GM12865 (cell line): ENCODE data around the gene KRTAP10-2.

Experiments used
- DNase-seq: peaks from one replicate; pipeline ENCODE4 v3.0.0; 2010; ENCODE audit warnings: low read depth
- H3K4me3 ChIP-seq: 2 replicates; pipeline ENCODE4 v1.5.1; 2011; ENCODE audit warnings: mild to moderate bottlenecking, low read depth, low read length, control low read depth
- TF ChIP-seq, protein P1 (sequence below): IDR thresholded peaks from 2 replicates; pipeline ENCODE4 v1.5.1; 2011; ENCODE audit warnings: low read length, control low read depth, low read depth, inconsistent platforms; ENCODE audit not compliant: insufficient read depth; ENCODE audit errors: missing control alignments

The KRTAP10-2 gene

DNA sequence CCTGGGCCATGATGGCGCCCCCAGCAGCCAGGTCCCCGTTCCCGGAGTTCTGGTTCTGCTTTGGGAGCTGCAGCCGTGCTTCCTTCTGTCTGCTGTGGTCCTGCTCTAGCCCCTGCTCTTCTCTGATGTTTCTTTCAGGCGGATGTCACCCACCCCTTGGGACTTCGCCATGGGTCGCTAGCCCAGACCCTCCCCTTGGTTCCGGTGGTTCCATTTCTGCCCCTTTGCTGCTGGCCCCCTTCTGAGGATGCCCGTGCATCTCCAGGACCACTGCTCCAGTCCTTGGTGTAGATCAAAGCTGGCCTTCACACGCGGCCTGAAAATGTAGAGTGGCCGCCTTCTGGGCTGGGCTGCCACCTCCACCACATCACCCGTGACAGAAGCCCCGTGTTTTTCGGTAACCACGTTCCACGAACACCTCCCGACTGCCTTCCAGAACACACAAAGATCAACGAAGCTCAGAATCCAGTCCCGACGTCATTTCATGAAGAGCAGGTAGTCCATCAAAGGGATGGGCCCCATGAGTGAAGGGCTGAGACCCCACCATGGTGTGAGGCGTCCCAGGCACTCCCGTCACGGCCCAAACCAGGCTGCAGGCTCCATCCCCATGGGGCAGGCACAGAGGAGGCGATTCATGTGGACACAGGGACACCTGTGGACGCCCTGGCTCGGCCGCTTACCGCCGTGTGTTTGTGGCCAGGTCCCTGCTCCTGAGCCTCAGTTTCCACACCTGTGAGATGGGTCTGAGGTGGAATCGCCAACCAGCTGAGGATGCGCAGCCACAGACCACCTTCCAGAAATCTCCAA, 35.7 kb downstream of the KRTAP10-2 start:
- no peak for DNase-seq
- TF ChIP-seq, protein P1, sequence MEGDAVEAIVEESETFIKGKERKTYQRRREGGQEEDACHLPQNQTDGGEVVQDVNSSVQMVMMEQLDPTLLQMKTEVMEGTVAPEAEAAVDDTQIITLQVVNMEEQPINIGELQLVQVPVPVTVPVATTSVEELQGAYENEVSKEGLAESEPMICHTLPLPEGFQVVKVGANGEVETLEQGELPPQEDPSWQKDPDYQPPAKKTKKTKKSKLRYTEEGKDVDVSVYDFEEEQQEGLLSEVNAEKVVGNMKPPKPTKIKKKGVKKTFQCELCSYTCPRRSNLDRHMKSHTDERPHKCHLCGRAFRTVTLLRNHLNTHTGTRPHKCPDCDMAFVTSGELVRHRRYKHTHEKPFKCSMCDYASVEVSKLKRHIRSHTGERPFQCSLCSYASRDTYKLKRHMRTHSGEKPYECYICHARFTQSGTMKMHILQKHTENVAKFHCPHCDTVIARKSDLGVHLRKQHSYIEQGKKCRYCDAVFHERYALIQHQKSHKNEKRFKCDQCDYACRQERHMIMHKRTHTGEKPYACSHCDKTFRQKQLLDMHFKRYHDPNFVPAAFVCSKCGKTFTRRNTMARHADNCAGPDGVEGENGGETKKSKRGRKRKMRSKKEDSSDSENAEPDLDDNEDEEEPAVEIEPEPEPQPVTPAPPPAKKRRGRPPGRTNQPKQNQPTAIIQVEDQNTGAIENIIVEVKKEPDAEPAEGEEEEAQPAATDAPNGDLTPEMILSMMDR: no peak
- H3K4me3 ChIP-seq: no peak overlapping the region

DNA sequence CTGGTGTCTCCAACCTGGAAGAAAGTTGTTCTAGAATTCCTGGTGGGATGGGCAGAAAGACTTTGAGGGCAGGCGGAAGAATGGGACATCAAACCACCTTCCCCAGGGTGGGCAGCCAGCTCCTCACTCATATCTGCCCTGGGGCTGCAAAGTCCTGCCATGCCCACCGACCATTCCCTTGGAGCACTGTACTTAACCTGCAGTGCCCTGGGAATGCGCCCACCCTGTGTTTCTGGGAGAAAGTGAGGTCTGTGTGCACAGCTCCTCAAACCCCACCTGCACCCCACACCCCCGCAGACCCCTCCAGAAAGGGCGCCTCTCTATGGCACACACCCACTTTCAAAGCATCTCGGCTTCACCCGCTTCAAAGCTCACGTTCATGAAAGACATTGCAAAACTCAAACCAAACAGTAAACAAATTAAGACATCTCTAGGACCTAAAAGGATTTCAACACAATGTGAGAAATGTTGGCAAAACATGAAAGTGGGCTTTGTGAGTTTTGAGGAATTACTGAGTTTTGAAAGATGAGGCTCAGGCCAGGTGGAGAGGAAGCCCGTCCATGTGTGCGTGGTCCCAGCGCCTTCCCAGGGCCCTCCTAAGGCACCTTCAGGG, 36.5 kb downstream of the KRTAP10-2 start:
- no peak for DNase-seq
- H3K4me3 ChIP-seq: no peak overlapping the region
- TF ChIP-seq, protein P1: no peak

DNA sequence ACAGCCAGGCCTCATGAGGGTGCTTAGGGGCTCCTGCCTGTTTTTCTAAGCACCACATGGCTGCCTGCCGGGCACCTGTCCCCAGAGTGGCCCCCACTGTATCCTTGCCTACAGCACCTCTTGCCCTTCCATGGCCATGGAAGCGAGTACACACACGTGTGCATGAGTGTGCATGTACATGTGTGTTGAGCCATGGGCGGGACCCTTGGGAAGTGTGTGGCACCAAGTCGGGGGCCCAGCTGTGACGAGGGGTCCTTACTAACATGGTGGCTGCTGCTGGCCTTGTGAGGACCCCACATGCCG, 37.1 kb downstream of the KRTAP10-2 start:
- TF ChIP-seq, protein P1: no peak
- DNase-seq: no peak
- no peak overlapping the region for H3K4me3 ChIP-seq

DNA sequence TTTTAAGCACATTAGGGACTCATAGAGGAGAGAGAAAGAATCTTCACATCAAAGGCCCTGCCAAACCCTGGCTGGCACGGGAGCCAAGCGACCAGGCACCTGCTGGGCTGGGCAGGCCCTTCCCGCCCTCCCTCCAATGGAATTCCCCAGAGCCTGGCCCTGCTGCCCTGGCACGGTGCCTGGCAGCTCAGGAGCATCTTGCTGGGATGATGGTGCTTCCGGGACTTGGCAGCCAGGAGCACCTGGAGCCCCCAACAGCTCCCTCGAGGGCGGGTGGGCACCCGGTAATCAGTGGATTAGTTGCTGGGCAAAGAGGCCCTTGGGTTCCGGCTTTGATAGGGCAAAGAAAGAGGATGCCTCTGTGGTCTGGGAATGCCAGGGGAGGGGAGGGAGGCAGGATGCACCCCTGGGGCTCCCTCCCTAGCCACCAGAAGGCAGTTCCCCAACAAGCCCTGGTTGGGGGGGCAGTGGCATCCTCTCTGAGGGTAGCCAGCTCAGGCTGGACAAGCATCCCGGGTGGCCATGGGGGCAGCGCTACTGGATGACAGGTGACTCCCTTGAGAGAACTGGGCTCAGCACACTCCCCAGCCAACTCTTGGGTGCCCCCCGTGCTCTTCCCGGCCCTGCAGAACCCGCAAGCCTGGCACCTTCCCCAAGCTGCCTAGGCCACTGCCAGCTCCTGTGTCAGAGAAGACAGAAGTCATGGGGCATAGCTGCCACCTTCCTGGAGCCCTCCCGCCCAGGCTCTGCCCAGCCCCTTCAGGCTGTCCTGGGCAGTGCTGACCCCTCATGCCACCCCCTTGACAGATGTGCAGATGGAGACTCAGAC, 37.7 kb downstream of the KRTAP10-2 start:
- DNase-seq: no peak
- H3K4me3 ChIP-seq: no peak overlapping the region
- TF ChIP-seq, protein P1: no peak

DNA sequence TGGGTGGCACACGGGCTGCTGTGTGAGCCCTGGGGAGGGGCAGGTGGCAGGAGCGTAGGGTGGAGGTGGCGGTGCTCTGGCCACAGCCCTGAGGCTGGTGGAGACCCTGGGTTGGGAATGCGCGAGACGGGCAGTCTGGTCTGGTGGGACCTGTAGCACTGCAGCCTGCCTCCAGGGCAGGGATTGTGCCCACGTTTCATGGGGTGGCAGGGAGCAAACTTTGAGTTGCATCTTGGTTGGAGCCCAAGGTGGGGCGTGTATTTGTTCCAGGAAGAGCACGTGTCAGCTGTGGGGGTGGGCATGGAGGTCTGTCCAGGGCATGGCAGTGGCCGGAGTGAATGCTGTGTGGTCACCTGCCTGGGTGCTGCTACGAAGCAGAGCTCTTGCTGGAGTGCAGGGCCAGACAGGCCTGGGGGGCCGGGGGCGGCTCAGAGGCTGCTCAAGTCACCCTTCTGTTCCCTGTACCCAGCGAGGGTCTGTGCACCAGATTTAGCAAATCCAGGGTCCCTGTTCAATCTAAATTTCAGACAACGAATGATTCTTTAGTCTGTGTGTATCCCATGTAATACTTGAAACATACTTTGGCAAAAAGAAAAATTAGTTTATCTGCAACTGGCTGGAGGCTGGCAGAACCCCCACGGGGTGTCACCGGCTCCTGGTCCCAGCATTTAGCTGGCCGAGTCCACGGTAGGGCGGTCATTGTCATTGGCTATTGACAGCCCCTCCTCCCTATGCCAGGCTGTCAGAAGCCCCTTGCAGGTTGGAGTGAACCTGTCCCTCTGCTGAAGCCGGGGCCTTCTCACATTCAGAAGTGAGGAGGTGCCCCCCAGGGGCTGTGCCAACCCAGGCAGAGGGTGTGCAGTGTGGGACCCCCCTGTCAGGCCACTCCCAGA, 38.6 kb downstream of the KRTAP10-2 start:
- TF ChIP-seq, protein P1: no peak
- H3K4me3 ChIP-seq: no peak overlapping the region
- DNase-seq: no peak

DNA sequence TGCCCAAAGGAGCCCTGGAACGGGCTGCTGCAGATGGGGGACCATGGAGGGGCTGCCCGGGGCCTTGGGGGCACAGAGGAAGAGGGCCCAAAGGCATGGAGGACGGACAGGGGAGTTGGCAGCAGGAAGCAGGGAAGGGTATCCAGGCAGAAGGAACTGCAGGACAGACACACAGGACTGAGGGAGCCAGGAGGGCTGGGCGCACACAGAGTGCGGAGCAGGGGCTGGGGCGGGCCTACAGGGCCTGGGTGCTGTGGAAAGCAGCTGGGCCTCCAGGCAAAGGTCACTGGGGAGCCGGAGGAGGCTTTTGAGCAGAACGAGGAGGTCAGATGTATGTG, 39.4 kb downstream of the KRTAP10-2 start:
- H3K4me3 ChIP-seq: no peak overlapping the region

More for the DNA sequence above, 39.4 kb downstream of the KRTAP10-2 start:
- DNase-seq: no peak
- TF ChIP-seq, protein P1: no peak
